Renal cortical epithelial cell (primary cell): ENCODE results near the gene HNRNPLL. TPM values are rescaled to one million over a fixed set of nuclear protein-coding genes. Genes with fewer than 3 reads are reported as not detected.
"Not testable (repeated sequence)": the region's sequence is repeated elsewhere in the genome, so short reads cannot be mapped to it uniquely, and the experiment has no call there.

Experiments used
- DNase-seq: peaks from one replicate; pipeline ENCODE4 v3.0.0-alpha.2; 2011; ENCODE audit warnings: low read depth
- total RNA-seq: library from RNA; depleted of rRNA; stranded (reverse); fragments of >200 nt; gene quantifications from 2 replicates; pipeline ENCODE4 v1.2.3, GENCODE V29; 2014

Gene HNRNPLL
- total RNA-seq: 18.9 and 28.0 TPM in 2 replicates

DNA sequence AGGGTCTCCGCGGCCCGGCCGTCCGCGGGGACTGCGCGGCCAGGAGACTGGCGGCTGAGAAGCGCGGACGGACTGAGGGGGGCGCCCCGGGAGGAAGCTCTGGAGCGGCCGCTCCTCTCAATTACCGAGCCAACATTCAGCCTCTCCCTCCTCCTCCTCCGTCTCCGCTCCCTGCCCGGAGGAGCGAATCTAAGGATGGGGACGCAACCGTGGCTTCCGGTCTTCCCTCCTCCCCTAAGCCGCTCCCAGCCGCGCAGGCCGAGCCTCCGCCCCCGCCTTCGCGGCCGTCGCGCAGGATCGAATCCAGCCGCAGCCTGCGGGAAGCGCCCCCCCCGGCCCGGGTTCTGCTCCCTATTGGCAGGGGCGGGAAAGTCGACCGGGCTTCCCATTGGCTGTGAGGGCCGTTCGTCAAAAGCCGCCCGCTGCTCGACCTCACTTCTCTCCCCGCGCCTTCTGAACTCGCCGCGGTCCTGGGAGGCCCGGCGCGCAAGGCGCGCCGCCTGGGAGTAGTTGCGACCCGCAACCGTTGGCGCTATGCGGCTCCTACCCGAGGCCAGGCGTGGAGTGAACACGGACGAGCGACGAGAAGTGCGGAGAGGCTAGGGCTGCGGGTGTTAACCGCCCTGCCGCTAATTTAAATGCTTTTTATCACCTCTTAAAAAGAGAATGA, at the start of gene HNRNPLL:
Gene HNRNPLL, minus strand, starts transcription at position 197 of the 670 bp plus-strand sequence. CDS start 302 bp downstream, outside the sequence.
- peak; percentile 84 for DNase-seq

DNA sequence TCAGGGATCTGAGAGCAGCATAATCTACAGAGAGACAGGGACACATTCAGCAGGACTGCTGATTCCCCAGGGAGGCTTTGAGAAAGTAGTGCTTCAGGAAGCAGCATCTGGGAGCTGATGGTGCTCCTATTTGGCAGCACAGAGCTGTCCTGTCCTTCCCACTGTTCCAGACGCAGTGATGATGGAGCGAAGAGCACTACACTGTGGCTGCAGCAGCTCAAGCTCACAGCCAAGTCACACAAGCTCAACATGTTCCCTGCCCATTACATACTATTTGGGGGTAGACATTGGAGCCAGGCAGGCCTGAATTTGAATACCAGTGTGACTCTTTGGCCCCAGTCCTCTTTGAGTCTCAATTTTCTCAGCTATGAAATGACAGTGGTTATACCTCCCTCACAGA, 48.0 kb upstream of the HNRNPLL start:
- DNase-seq: no peak

DNA sequence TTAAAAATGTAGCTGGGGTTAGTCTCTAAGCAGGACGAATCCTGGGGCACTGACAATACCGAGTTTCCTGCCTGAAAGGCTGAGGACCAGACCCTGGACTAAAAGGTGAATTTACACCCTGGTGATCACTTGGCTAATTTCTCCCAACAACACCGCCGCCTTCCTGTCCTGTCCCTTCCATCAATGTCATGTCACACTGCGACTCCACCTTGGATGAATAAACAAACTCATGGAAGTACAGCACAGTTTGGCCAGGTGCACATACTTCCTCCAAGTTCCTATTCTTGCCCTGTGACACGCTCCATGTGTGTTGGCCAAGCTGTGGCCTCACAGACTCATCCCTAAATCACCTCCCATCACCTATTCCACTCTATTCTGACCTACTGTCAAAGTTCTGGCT, 47.3 kb upstream of the HNRNPLL start:
- no peak for DNase-seq

DNA sequence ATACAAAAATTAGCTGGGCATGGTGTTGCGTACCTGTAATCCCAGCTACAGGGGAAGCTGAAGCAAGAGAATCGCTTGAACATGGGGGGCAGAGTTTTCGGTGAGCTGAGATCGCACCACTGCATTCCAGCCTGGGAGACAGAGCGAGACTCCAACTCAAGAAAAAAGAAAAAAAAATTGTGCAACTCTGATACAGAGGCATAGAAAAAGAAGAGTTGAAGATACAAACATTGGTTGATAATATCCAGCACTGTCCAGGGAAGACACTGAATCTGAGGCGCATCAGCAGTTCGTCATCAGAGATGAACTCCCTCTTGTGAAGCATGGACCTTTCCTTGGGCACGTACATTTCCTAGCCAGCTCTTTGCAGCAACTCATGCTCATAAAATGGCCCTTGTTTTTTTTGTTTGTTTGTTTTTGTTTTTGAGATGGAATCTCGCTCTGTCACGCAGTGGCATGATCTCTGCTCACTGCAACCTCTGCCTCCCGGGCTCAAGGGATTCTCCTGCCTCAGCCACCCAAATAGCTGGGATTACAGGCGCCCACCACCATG, 46.5 kb upstream of the HNRNPLL start:
- no peak for DNase-seq

DNA sequence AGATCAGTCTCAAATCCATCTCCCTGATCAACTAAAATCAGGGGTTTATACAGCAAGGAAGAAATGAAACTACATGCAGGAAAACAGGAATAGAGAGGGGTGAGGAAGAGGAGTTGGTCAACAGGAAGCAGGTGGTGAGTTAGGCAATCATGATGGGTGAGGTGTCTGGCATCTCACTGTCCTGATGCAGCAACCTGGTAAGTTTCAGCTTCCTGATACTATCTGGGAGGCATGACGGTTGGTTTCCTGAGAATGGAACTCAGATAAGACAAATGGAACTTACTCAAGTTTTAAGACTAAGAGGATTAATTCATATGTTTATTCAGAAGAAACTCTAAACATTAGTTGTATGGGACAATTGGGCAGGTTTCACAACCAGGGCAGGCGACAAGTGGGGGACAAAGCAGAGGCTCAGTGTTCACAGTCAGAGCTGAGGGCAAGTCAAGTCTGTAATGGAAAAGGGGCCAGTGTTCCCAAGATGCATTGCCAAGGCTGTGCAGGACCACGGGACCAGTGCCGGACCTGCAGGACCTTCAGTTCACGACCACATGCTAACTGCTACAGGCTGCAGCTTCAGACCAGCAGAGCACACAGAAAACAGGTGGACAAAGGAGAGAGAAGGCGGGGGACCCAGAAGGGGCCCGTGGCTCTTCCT, 45.5 kb upstream of the HNRNPLL start:
- no peak for DNase-seq

DNA sequence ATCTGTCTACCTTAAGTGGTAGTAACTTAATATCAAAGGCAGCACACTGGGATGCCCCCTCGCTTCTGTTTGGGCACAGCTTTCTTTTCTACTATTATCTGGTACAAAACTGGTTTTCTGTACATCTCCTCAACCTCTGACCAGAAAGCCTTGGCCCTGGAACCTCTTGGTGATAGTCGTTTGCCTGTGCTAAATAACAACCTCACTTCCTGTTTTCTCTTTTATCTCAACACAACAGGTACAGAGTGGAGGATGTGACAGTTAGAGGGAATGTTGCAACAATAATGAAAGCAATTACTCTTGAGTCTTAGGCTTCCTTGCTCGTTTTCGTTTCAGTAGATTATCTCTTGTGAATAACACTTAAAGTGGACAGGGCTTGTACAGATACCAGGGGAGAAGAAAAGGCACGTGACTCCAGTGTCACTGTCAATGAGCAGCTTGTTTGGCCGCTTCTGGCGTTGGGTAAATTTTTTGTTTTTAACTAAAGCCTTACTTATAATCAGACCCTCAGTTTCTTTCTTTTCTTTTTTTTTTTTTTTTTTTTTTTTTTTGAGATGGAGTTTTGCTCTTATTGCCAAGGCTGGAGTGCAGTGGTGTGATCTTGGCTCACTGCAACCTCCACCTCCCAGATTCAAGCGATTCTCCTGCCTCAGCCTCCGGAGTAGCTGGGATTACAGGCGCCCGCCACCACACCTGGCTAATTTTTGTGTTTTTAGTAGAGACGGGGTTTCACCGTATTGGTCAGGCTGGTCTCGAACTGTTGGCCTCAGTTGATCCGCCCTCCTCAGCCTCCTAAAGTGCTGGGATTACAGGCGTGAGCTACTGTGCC, 41.2 kb upstream of the HNRNPLL start:
- not testable (repeated sequence) for DNase-seq

DNA sequence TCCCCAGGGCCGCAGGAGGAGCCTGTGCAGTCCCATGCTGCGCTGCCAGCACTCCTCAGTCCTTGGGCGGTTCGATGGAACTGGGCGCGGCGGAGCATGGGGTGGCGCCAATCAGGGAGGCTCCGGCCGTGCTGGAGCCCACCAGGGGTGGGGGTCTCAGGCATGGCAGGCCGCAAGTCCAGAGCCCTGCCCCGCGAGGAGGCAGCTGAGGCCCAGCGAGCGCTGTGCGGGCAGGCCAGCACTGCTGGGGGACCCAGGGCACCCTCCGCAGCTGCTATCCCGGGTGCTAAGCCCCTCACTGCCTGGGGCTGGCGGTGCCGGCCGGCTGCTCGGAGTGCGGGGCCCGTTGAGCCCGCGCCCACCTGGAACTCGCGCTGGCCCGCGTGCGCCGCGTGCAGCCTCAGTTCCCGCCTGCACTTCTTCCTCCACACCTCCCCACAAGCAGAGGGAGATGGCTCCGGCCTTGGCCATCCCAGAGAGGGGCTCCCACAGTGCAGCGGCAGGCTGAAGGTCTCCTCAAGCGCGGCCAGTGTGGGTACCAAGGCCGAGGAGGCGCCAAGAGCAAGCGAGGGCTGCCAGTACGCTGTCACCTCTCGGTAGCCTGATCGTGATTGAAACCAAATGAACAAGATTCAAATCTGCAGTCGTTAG, 40.4 kb upstream of the HNRNPLL start:
- DNase-seq: no peak

DNA sequence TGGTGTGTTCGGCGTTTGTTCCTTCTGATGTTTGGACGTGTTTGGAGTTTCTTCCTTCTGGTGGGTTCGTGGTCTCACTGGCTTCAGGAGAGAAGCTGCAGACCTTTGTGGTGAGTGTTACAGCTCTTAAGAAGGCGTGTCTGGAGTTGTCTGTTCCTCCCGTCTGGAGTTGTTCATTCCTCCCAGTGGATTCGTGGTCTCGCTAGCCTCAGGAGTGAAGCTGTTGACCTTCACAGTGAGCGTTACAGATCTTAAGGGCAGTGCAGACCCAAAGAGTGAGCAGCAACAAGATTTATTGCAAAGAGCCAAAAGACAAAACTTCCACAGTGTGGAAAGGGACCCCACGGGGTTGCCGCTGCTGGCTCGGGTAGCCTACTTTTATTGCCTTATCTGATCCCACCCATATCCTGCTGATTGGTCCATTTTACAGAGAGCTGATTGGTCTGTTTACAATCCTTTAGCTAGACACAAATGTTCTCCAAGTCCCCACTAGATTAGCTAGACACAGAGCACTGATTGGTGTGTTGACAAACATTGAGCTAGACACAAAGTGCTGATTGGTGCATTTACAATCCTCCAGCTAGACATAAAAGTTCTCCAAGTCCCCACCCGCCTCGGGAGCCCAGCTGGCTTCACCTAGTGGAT, 39.8 kb upstream of the HNRNPLL start:
- DNase-seq: not testable (repeated sequence)

DNA sequence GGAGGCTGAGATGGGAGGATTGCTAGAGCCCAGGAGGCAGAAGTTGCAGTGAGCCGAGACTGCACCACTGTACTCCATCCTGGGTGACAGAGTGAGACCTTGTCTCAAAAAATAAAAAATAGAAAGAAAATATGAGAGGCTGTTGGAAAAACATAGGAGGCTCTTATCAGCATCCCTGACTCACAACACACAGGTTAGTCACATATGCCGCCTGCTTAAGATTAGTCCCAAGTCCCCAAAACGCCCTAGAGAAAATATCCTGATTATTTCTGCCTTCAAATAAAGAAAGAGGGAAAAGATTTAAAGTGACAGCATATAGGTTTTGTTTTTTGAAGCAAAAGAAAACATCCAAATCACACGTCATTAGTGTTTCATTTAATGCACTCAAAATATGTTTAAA, 33.3 kb upstream of the HNRNPLL start:
- no peak for DNase-seq

DNA sequence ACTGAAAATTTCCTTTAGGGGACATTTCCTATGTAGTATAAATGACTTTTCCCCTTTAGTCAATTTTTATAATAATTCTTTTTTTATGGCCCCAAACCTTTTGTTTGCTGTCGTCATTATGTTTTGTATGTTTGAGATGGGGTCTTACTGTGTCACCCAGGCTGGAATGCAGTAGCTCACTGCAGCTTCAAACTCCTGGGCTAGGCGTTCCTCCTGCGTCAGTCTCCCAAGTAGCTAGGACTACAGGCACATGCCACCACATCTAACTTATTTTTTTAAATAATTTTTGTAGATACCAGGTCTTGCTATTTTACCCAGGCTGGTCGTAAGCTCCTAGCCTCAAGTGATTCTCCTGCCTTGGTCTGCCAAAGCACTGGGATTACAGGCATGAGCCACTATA, 32.4 kb upstream of the HNRNPLL start:
- DNase-seq: no peak

DNA sequence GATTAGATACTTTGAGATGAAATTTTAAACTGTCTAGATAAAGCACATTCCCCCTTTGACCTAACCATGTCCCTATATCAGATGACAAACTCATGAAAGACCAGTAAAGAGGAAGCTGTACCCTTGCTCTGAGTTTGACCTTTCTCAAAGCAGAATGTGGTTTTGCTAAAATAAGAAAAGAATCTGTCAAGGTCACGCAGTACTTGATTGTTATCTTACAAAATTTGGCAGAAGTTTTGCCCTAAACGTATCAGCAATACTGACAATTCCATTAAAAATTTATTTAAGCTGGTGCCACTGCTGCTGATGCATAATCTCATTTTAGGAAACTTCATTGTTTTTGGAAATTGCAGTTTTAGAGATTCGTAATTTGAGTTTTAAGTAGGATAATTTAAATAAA, 32.0 kb upstream of the HNRNPLL start:
- DNase-seq: no peak

DNA sequence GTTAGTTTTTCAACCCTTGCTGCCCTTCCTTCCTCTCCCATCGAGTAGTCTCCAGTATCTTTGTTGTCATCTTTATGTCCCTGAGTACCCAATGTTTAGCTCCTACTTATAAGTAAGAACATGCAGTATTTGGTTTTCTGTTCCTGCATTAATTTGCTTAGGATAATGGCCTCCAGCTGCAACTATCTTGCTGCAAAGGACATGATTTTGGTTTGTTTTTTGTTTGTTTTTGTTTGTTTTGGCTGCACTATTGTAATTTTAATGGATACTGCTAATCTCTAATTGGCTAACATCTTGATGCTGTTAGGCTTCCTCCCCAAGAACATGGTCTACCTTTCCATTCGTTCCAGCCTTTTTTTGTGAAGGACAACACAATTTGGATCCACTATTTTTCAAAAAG, 31.2 kb upstream of the HNRNPLL start:
- DNase-seq: no peak

DNA sequence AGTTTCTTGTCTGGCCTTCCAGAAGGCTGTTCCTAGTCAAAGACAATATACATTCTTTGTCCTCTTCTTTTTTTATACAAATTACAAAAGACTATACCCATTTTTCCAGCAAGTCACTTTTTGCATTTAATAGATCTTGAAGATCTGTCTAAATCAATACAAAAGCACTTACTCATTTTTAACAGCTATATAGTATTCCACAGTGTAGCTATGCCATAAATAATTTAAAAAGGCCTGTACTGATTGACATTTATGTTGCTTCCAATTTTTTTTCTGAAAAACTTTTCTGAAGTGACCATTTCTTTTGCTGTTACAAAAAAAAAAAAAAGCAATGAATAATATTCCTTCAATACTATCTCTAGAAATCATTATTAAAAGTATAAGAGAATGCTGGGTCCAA, 30.3 kb upstream of the HNRNPLL start:
- DNase-seq: no peak

DNA sequence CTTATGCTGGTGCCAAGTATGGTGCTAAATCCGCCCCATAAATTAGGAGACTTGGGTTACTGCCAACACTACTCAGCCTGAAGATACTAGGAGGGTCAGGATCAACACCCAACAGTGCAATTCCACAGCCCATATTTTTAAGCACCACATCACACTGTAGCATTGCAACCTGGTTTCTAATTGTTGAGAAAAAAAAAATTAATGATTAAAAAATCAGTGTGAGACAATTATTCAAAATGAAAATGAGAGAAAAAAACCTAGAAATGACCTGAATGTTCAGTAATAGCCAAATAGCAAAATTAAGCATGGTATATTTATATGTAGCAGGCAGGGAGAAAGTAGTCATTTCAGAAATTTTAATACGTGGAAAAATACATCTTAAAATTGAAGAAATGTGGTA, 29.2 kb upstream of the HNRNPLL start:
- no peak for DNase-seq

DNA sequence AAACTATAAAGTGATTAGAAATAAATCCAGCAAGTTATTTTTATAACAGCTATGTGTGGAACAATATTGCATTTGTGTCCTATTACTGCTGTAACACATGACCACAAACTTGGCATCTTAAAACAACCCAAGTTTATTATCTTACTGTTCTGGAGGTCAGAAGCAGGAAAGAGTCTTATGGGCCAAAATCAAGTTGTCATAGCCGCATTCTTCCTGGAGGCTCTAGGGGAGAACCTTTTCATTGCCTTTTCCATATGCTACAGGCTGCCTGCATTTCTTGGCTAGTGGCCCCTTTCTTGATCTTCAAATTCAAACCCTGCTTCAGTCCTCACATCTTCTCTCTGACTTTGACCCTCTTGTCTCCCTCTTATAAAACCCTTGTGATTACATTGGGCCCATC, 27.0 kb upstream of the HNRNPLL start:
- no peak for DNase-seq

DNA sequence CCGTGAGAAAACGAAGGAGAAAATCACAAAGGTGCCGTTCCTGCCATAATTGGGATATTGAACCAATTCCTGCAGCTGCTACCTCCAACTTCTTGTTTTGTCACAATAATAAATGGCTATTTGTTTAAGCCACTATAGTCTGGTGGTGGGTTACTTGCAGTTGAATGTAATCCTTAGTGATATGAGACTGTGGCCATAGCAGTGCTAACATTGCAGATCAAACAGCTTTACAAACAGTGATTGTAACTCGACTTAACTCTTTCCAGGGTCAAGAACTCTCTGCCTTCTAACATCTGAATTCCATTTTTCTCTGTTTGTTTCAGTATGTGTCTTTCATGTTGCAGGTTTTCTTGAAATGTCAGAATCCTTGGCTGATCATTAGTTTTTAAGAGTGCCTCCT, 24.7 kb upstream of the HNRNPLL start:
- DNase-seq: no peak

DNA sequence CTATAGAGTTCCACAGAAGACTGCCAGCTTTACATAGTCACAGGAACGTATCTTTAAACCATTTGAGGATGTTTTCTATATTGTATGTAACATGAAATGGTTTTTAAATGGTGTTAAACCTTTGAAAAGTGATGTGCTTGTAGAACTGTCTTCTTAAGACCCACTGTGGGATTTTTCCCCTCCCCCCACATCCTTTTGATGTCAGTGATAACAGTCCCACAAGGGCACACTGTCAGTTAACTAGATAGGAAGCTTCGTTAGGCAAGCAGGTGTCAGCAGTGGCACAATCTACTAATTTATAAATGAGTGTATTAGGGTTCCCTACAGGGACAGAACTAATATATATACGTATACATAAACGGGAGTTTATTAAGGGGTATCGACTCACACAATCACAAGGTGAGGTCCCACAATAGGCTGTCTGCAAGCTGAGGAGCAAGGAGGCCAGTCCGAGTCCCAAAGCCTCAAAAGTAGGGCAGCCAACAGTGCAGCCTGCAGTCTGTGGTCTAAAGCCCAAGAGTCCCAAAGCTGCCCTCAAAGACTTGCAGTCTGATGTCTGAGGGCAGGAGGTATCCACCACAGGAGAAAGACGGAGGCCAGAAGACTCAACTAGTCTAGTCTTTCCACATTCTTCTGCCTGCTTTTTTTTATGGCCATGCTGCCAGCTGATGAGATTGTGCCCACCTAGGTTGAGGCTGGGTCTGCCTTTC, 23.8 kb upstream of the HNRNPLL start:
- no peak for DNase-seq

DNA sequence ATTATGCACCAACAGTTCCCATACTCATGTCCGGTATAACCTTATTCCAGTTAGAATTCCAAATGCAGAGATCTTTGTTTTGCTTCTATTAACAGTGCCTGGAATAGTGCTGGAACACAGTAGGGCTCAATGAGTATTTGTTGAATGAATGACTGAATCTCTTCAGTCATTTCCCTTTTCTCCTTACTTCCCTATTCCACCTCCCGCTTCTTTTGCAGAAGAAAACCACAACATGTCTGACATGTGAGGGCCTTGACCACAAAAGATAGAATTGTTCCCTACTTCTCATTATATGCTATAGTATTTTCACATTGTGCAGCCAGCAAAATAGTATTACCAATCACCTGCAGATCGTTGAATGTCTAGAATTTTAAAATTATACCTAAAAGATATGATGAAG, 19.5 kb upstream of the HNRNPLL start:
- DNase-seq: no peak

DNA sequence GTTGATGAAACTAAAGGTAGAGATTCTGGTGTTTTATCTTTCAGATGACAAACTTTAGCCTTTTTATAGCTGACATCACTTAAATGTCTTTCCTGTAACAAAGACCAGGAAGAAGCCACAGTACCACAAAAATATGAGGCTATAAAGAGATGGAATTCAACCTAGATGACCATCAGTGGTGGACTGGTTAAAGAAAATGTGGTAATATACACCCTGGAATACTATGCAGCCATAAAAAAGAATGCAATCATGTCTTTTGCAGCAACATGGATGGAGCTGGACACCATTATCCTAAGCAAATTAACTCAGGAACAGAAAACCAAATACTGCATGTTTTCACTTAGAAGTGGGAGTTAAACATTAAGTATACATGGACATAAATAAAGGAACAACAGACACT, 18.3 kb upstream of the HNRNPLL start:
- no peak for DNase-seq

DNA sequence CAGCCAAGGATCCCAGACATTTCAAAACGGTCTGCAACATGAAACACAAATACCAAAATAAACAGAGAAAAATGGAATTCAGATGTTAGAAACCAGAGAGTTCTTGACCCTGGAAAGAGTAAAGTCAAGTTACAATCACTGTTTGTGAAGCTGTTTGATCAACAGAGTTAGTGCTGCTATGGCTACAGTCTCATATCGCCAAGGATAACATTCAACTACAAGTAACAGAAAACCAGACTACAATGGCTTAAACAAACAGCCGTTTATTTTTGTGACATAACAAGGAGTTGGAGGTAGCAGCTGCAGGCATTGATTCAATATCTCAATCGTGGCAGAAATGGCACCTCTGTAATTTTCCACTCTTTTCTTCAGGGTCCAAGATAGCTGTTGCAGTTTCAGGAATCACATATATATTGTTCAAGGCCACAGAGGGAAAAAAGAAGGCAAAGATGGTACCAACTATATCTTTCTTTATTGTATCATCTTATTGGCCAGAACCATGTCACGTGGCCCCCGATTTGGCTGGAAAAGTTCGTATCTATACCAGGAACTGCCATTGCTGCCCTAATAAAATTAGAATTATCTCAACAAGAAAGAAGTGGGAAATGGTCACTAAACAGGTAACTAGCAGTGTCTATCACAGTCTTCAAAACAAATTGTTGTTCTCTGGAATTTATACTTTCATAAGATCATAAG, 17.7 kb upstream of the HNRNPLL start:
- peak; percentile 61 for DNase-seq
